ENCODE data around the gene MED23.

DNA sequence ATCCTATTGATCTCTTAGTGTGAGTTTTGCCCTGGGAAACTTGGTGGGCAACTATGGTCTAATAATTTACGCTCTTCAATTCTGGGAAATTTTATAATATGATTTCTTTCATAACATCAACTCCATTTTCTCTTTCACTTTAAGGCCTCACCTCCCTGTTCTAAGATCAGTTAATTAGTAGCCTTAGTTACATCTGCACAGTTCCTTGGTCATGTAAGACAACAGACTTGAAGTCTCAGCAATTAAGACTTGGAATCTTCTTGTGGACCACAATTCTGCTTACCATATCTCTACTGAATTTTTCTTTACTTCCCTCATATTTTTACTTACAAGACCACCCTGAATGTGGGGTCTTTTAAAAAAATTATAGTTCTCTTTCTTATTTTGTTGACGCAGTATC, 17.8 kb upstream of the MED23 start:
- no peak for TF ChIP-seq POLR2A (IDR thresholded peaks at IDR 0.05; ENCODE audit: low read depth, low read length)
- no peak for TF ChIP-seq POLR2AphosphoS5 (IDR thresholded peaks at IDR 0.05; ENCODE audit: low read depth, low read length)
- TF ChIP-seq TAF1 (IDR thresholded peaks at IDR 0.05; ENCODE audit: borderline replicate concordance, low read depth, low read length) = no peak
